Measurements from ENCODE around the gene RNF151. TPM values are rescaled to one million over a fixed set of nuclear protein-coding genes. Genes with fewer than 3 reads are reported as not detected.
"Not testable (repeated sequence)": the region's sequence is repeated elsewhere in the genome, so short reads cannot be mapped to it uniquely, and the experiment has no call there.

RNF151 gene
- polyA plus RNA-seq, 4 donors = not detected

GRCh38 chr16:1958715-1959268 is 7.9 kb upstream of the RNF151 start:
- no peak for DNase-seq (ENCODE audit: low read depth in 4 of 4, low spot score in 3 of 4)

- DNase-seq (ENCODE audit: low read depth in 4 of 4, low spot score in 3 of 4) = peak in 3 of 4 donors; percentile 77 to 83 (median 78)
These were observed 7.2 kb upstream of the RNF151 start, which contains the start of gene NDUFB10 for GRCh38 chr16:1959269-1960039. Gene NDUFB10 (plus strand): TSS chr16:1959538. CDS start chr16:1959625, 87 bp downstream.

- DNase-seq (ENCODE audit: low read depth in 4 of 4, low spot score in 3 of 4) = no peak
These were observed 5.7 kb upstream of the RNF151 start for GRCh38 chr16:1960665-1961630.

GRCh38 chr16:1961651-1962067 is 5.0 kb upstream of the RNF151 start:
- no peak for DNase-seq (ENCODE audit: low read depth in 4 of 4, low spot score in 3 of 4)

- not testable (repeated sequence) for DNase-seq (ENCODE audit: low read depth in 4 of 4, low spot score in 3 of 4)
These were observed 4.2 kb upstream of the RNF151 start for GRCh38 chr16:1962161-1963153.

- no peak for DNase-seq (ENCODE audit: low read depth in 4 of 4, low spot score in 3 of 4)
These were observed 2.7 kb upstream of the RNF151 start for GRCh38 chr16:1963806-1964505.

GRCh38 chr16:1964506-1965395 is 1.9 kb upstream of the RNF151 start, which contains the start of gene RPS2:
Gene RPS2 (minus strand): TSS chr16:1964826. CDS start chr16:1964625, 201 bp downstream.
- DNase-seq (ENCODE audit: low read depth in 4 of 4, low spot score in 3 of 4) = peak; percentile 94 to 98 (median 97)

GRCh38 chr16:1965396-1966001 is 1.2 kb upstream of the RNF151 start:
- no peak for DNase-seq (ENCODE audit: low read depth in 4 of 4, low spot score in 3 of 4)

DNA sequence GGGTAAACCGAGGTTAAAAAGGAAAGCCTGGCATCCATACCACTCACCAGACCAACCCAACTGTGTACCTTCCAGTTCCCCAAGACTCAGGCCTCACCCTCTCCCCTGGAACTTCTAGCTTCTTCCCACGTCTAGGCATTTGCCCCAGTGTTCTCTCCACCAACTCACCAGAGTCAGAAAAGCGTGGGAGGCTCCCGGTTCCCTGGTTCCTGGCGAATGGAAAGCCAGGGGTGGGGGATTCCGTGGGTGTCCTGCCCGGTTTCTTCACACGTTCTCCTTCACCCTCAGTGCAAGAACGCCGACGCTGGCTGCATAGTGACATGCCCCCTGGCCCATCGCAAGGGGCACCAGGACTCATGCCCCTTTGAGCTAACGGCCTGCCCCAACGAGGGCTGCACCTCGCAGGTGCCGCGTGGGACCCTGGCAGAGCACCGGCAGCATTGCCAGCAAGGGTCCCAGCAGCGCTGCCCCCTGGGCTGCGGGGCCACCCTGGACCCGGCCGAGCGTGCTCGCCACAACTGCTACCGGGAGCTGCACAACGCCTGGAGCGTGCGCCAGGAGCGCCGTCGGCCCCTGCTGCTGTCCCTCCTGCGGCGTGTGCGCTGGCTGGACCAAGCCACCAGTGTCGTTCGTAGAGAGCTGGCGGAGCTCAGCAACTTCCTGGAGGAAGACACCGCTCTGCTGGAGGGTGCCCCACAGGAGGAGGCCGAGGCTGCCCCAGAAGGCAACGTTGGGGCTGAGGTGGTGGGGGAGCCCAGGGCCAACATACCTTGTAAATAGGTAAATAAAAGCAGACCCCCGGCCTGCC is 1.7 kb downstream of the RNF151 start:
- no peak for DNase-seq (ENCODE audit: low read depth in 4 of 4, low spot score in 3 of 4)

DNA sequence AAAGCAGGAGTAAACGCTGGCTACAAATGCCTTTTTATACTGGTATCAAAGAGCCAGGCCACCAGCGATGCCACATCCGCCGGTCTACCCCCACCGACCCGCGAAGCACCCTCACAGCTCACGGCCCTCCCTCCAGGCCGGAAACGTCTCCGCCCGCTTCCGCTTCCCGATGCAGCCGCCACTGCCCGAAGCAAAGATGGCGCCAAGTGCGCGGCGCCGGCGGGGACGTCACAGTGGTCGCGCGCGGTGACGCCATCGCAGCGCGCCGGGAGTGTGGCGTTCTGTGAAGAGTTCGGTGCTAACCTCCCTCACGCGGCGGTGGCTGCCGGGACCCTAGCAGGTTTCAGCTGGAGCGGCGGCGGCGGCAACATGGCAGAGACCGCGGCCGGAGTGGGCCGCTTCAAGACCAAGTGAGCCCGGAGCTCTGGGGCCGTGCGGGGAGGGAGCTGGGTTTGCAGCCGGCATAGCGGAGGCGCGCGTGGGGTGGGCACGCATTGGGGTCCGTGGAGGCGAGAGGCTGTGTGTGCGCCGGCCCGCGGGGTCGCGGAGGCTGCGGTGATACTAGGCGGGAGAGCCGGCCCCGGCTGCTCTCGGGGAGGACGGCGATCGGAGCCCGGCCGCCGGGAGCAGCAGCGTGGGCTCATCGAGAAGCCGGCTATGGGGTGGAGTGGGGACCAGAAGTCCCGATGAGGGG is 5.3 kb downstream of the RNF151 start, which contains the start of gene TBL3:
TSS of gene TBL3 (plus strand) at position 258 of the 694 bp plus-strand sequence. CDS start at position 370, 112 bp downstream.
- peak; percentile 81 to 89 (median 84) for DNase-seq (ENCODE audit: low read depth in 4 of 4, low spot score in 3 of 4)

DNA sequence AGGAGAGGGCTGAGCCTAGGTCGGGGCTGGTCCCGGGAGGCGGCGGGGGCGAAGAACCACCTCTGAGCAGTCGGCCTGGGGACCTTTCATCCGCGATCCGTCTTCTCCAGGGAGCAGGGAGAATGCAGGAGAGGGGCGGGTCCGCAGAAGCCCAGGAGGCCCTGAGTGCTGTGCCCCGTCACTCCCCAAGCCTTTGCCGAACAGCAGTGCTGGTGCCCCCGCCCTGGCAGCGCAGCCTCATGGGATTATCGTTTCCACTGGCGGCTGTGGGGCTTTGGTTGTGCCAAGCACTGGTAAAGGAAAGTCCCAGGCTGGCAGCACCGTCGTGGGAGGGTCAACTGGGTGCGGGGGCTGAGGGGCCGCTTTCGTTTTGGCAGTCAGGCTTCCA is 5.8 kb downstream of the RNF151 start:
- no peak for DNase-seq (ENCODE audit: low read depth in 4 of 4, low spot score in 3 of 4)

DNA sequence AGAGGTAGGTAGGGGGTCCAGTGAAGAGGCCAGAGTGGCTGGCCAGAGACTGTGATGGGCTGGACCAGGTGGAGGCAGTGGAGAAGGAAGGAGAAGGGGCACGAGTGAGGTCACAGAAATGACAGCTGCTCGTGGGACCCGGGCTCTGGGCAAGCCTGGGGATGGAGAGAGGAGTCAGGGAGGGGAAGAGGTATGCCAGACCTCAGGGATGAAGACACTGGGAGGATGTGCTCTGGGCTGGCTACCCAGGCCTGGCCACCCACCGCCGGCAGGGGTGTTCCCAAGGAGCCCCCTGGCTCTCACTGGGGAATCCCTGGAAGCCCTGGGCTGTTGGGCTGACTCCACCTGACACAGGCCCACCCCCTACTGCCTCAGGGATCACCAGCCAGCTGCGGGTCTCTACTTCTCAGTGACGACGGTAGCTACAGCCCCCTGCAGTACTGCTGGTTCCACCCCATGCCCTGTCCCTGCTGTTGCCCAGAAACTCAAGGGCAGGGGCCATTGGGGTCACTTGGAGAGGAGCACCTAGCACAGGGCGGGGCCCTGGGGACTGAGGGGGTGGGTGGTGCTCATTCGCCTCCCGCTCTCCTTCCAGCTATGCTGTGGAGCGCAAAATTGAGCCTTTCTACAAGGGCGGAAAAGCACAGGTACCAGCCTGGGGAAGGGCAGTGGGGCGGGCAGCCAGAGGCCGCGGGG is 7.0 kb downstream of the RNF151 start:
- DNase-seq (ENCODE audit: low read depth in 4 of 4, low spot score in 3 of 4) = no peak

DNA sequence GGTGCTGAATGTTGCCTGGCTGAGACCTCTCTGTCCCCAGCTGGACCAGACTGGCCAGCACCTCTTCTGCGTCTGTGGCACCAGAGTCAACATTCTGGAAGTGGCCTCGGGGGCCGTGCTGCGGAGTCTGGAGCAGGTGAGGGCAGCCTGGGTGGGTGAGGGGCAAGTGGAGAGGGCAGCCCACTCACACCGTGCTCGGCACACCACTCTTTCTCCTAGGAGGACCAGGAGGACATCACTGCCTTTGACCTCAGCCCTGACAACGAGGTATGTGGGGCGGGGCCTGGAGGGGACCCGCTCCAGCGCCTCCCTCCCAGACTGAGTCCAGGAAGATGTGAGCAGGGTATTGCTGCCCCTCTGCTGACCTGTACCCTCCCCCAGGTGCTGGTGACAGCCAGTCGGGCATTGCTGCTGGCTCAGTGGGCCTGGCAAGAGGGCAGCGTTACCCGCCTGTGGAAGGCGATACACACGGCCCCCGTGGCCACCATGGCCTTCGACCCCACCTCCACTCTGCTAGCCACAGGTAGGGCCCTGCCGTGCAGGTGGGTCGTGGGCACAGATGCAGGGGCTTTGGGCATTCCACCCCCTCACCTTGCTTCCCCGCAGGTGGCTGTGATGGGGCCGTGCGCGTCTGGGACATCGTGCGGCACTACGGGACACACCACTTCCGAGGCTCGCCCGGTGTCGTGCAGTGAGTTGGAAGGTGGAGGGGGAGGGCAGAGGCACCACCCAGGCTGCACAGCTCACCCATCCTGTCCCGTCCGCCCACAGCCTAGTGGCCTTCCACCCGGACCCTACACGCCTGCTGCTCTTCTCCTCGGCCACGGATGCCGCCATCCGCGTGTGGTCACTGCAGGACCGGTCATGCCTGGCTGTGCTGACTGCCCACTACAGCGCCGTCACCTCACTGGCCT is 7.8 kb downstream of the RNF151 start:
- DNase-seq (ENCODE audit: low read depth in 4 of 4, low spot score in 3 of 4) = no peak

DNA sequence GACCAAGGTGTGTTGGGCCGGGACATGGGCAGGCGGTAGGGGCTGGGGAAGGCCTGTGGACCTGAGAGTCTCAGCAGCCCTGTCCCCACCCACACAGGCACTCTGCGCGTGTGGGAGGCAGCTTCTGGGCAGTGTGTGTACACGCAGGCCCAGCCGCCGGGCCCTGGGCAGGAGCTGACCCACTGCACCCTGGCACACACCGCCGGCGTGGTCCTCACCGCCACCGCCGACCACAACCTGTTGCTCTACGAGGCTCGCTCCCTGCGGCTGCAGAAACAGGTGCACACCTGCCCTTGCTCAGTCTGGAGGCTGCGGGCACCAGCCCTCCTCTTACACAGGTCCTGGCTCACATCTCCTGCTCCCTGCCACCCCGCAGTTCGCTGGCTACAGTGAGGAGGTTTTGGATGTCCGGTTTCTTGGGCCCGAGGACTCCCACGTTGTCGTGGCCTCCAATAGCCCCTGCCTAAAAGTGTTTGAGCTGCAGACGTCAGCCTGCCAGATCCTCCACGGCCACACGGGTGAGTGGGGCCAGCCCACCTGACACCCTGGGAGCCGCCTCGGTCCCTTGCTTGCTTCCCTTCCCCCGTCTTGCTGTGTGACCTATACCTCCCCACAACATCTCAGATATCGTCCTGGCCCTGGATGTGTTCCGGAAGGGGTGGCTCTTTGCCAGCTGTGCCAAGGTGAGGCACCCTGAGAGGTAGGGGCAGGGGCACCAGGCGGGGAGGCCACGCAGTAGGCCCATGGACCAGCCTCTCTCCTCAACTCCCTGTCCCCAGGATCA is 9.0 kb downstream of the RNF151 start:
- no peak for DNase-seq (ENCODE audit: low read depth in 4 of 4, low spot score in 3 of 4)

Measured in left renal pelvis (tissue), 4 donors.